ENCODE results near the gene LAMTOR4. TPM values are rescaled to one million over a fixed set of nuclear protein-coding genes. Genes with fewer than 3 reads are reported as not detected.
"Not testable (repeated sequence)": the region's sequence is repeated elsewhere in the genome, so short reads cannot be mapped to it uniquely, and the experiment has no call there.

Gene LAMTOR4
- polyA plus RNA-seq, 10 donors: 48.3 to 81.1 (median 61.8) TPM

- peak in 2 of 3 donors; percentile 65 to 80 for DNase-seq
These were observed 28.6 kb upstream of the LAMTOR4 start for GRCh38 chr7:100119970-100120732.

GRCh38 chr7:100120733-100121036 is 28.0 kb upstream of the LAMTOR4 start:
- no peak for DNase-seq

- DNase-seq: no peak
These were observed 26.7 kb upstream of the LAMTOR4 start for GRCh38 chr7:100122067-100122466.

GRCh38 chr7:100122568-100122967 is 26.1 kb upstream of the LAMTOR4 start:
- DNase-seq: no peak

- DNase-seq: no peak
These were observed 24.2 kb upstream of the LAMTOR4 start for GRCh38 chr7:100124301-100125230.

GRCh38 chr7:100126239-100126930 is 22.3 kb upstream of the LAMTOR4 start:
- no peak for DNase-seq

- peak; percentile 94 to 97 (median 95) for DNase-seq
These were observed 21.5 kb upstream of the LAMTOR4 start, which contains the start of gene MBLAC1 for GRCh38 chr7:100126931-100127865. Gene MBLAC1 (plus strand): TSS chr7:100126967. CDS start chr7:100127396, 429 bp downstream.

- peak in 1 of 3 donors; percentile 78 for DNase-seq
These were observed 20.7 kb upstream of the LAMTOR4 start for GRCh38 chr7:100127866-100128636.

- no peak for DNase-seq
These were observed 20.1 kb upstream of the LAMTOR4 start for GRCh38 chr7:100128637-100128963.

- DNase-seq: not testable (repeated sequence)
These were observed 18.5 kb upstream of the LAMTOR4 start for GRCh38 chr7:100130220-100130607.

GRCh38 chr7:100130608-100131453 is 17.9 kb upstream of the LAMTOR4 start:
- peak in 2 of 3 donors; percentile 75 to 88 for DNase-seq

GRCh38 chr7:100132126-100132525 is 16.6 kb upstream of the LAMTOR4 start:
- no peak for DNase-seq

- DNase-seq: peak in 2 of 3 donors; percentile 59 to 72
These were observed 16.0 kb upstream of the LAMTOR4 start for GRCh38 chr7:100132697-100133151.

- DNase-seq: no peak
These were observed 10.6 kb upstream of the LAMTOR4 start for GRCh38 chr7:100137851-100138760.

GRCh38 chr7:100141555-100141949 is 7.2 kb upstream of the LAMTOR4 start:
- DNase-seq: no peak

GRCh38 chr7:100142461-100142860 is 6.3 kb upstream of the LAMTOR4 start:
- no peak for DNase-seq

- not testable (repeated sequence) for DNase-seq
These were observed 2.4 kb upstream of the LAMTOR4 start for GRCh38 chr7:100146350-100146749.

- no peak for DNase-seq
These were observed 1.4 kb upstream of the LAMTOR4 start for GRCh38 chr7:100147278-100147677.

Data from muscle of back (tissue), 11 donors.